Activated CD8-positive, alpha-beta memory T cell treated with anti-CD3 and anti-CD28 coated beads for 1 hour (primary cell): ENCODE data around the gene SPON1.
"Not testable (repeated sequence)": the region's sequence is repeated elsewhere in the genome, so short reads cannot be mapped to it uniquely, and the experiment has no call there.

Experiments used
- DNase-seq, 2 donors: peaks; one replicate each; pipeline ENCODE4 v3.0.0-alpha.2; 2020; ENCODE audit warnings: low read depth in 1 of 2; ENCODE audit errors: extremely low read depth in 1 of 2

The SPON1 gene

GRCh38 chr11:14029971-14030920 lies 67.7 kb downstream of the SPON1 start:
- no peak for DNase-seq

DNA sequence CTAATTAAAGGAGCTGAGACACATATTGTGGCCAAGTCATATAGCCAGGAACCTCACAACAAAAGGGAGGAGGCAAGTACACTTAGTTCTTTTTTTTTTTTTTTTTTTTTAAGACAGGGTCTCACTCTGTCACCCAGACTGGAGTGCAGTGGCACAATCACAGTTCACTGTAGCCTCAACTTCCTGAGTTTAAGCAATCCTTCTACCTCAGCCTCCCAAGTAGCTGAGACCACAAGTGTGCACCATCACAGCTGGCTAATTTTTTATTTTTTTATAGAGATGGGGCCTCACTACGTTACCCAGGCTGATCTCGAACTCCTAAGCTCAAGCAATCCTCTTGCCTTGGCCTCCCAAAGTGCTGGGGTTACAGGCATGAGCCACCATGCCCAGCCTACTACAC lies 73.0 kb downstream of the SPON1 start:
- not testable (repeated sequence) for DNase-seq

GRCh38 chr11:14036469-14036868 lies 73.9 kb downstream of the SPON1 start:
- no peak for DNase-seq

DNA sequence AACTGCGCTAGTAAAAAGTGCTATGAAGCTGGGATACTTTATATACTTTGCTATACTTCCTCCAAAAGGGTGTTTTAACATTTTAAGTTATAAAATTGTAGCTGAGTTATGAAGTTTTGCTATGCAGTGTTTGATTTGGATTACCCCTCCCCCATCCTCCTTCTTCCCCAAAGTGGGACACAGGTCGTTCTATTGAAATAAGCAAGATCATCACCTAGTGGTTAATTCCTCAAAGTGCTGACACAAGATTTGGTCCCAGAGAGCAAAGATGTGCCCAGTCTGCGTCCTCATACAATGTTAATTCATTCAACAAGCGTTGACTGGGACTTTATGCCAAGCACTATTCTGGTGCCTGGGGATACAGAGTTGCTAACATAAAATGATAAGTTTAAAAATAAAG lies 78.5 kb downstream of the SPON1 start:
- DNase-seq = no peak

DNA sequence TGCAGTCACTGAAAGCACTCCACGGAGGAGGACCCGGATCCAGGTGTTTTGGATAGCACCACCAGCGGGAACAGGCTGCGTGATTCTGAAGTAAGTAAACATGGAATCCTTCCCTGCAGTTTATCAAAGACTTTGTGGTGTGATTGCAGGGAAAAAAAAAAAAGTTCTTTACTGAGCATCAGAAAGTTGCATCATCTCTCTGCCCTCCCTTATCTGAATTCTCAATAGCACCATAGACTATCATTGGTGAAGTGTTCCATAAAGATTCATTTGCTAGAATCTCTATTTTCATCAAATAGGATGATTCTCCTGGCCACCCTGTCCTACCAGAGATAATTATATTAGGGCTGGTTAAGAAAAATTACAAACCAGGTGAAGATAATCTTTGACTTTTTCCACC lies 79.0 kb downstream of the SPON1 start:
- DNase-seq = no peak

DNA sequence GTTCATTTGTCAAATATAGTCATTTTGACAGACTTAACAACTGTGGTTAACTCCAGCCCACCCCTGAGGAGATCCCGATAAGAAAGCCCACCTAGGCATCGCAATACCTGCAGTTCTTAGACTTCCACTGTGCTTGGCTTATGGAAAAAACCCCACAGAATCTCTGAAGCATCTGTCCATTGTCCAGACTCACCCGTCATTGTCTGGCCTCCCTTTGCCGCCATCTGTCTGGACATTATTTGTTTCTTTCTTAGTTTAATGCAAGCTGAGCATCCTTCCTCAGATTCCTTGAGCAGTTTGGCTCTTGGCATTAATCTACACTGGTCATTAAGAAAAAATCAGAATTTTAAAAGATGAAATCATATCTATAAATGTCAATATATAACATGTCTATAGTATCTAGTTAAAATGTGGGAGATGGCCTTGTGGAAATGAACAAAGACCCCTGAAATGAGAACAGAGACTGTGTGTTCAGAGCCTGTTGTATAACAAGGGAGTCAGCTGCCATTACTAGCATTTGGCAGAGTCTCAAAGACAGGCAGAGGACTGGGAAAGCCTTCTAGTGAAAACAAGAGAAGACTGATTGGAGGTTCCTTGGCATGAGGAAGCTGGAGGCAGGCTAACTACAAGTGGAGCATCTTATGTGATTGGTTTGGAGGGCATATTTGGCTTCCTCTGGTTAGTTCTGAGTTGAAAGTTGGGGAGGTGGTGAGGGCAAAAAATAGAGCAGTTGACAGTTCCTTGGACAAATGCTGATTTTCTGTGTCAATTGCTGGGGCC lies 80.4 kb downstream of the SPON1 start:
- no peak for DNase-seq

- DNase-seq = no peak
These were observed 82.4 kb downstream of the SPON1 start for GRCh38 chr11:14044916-14045315.

DNA sequence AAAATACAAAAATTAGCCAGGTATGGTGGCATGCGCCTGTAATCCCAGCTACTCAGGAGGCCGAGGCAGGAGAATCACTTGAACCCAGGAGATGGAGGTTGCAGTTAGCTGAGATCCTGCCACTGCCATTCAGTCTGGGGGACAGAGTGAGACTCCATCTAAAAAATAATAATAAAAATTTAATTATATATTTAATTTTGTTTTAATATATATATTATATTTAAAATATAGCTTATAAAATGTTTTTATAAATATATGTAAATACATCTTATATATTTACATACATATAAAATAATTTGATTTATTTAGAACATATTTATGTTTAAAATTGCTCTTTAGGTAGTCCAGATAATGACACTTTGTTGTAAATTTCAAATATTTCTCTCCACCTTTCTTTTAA lies 82.9 kb downstream of the SPON1 start:
- DNase-seq = no peak

DNA sequence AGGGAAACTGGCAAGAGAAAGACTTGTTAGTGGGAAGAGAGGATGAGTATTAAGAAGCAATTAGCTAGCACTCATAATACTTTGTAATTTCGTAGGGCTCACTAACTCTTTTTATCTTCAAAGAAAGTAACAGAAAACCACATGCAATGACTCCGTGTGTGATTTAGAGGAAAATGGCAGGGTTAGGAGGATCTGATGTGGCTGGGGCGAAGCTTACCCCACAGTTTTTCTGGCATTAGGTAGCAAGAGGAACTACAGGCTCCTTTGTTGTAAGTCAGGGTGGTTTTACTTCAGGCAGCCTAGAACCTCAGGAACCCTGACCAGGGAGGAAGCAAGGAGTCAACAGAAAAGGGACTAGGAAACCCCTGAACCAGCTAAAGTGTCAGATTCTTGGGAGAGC lies 89.7 kb downstream of the SPON1 start:
- no peak for DNase-seq

GRCh38 chr11:14054116-14055107 lies 91.9 kb downstream of the SPON1 start:
- no peak for DNase-seq

DNA sequence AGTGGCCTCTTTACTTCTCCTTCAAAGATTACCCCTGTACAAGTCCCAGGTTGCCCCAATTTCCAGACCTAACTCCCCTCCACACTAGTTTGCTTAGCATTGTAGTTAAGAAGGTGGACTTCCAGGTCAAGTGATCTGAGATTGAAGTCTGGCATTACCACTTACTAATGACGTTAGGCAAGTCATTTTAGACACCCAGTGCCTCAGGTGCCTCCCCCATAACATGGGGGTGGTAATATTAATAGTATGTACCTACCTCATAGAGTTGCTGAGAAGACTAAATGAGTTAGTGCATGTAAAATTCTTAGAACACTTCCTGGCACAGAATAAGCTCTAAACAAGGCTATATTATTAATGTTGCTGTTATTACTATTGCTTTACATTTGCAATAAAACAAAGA lies 93.4 kb downstream of the SPON1 start:
- no peak for DNase-seq

DNA sequence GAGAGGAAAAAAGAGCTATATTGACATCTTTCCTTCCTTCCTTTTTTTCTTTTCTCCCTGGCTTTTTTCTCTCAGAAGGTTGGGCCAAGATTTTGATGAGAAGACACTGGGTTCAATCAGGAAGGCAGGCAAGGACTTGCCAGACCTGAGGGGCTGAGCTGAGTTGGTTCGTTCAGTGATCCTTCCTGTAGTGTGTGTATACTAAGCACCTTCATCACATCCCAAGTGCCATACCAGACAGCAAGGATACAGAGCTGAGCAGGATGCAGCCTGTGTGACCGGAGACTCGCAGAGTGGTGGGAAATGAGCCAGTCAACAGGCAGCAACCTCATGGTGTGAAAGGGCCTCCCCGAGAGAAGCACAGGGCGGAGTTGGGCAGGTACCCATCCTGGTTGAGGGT lies 95.5 kb downstream of the SPON1 start:
- DNase-seq = no peak

- DNase-seq = no peak
These were observed 97.0 kb downstream of the SPON1 start for GRCh38 chr11:14059491-14059890.

DNA sequence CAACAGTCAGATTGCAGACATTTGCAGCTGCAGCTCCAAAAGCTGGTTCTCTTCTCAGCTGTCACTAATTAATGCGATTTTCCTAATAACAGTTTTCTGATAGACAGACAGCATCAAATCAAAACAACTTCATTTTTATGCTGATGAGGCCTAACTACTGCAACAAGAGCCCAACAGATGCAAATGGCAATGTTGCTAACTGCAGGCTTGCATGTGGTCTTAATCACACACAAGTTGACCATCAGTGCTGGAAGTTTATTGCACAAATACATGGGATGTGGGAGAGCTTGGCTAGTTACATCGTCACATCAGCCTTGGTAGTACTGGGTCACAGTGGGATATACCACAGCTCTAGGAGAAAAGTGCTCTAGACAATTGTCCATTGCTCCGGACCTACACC lies 99.2 kb downstream of the SPON1 start:
- no peak for DNase-seq

DNA sequence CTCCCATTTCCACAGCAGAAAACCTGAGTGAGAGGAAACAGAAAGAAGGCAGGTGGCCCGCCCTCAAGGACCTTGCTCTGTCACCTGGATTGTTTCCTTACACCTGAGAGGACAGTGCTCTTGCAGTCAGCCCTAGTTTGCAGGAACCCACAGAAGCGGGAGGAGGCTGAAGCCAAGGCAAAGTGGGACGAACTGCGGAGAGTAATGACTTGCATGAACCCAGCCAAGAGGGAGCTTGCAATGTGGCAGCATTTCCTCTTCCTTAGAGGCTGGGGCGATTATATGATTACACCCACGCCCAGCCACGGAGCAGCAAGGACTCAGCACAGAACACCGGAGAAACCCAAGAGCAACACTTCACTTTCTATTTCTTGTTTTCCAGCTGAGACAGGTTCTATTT lies 102.6 kb downstream of the SPON1 start:
- DNase-seq = no peak

DNA sequence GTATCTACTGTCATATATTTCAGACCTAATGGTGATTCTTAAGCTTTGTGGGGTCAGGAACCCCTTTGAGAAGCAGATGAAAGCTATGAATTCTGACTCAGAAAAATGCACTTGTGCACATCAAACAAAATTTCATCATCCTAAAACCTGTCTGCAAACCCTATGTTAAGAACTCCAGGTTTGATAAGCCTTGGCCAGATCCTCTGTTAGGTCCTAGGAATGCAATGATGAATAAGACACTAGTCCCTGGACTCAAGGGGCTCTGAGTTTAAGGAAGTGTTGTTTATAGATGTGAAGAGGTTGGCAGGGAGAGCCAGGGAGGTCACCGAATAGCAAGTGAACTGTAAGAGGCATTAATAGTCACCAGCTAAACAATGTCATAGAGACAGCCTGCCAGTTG lies 103.2 kb downstream of the SPON1 start:
- DNase-seq = no peak

DNA sequence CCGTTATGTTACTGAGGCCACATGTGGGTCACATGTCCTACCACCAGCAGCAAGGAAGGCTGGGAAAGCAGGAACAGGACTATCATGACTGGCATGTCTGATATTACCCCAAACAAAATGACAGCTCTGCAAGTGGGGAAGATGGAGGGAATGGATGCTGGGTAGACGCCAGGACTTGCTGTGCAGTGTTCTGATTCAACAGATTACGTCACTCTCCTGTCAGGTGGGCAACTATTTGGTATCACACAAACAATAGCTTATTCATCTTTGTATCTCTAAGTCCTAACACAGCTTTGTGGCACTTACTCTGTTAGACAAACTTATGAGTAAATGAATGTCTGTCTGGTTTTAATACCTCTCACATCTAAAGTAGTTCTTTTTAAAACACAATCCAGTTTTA lies 105.2 kb downstream of the SPON1 start:
- no peak for DNase-seq

DNA sequence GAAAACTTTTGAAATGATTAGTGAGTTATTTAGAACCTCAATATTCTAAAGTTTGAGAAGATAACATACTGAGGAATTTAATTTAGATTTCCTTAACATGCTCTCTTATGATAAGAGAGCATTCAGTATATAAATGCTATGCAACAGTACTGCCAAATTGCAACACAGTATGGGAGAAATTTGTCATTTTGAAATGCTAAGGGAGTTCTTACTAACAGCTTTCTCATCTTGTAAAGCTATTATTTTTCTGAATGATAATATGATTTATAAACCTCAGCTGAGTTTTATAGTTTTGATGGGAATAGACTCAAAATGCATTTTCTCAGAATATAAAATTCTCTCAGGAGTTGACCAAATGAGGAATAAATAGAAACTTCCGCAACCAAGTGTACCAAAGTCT lies 108.4 kb downstream of the SPON1 start:
- DNase-seq = no peak

DNA sequence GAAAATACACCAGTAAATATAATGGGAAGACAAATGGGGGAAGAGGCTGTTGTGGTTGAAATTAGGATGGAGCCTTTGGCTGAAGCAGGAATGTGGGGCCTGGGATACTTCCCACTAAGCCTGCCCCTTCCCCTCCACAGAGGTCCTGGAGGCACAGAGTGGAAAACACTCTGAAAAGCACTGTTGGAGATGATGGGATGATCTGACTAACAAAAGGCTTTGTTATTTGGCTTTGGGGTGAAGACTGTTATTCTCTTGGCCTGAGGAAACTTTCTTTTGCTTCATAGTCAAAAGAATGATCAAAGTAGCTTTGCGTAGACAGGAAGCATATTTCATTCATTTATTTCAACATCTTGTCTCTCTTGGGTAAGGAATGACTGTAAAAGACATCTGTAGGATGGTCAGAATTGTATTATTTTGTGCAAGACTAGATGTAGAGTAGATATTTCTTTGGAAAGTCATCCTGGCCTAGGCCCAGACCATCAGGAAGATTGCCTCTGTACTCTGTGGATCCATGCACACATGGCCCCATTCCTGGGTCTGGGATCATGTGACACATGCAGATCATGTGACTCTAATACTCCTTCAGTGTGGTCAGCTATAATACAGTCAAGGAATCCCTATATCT lies 111.4 kb downstream of the SPON1 start:
- DNase-seq = no peak
